A673 (cell line): Measurements from ENCODE around the gene C5. TPM values are rescaled to one million over a fixed set of nuclear protein-coding genes. Genes with fewer than 3 reads are reported as not detected.
"Not testable (repeated sequence)": the region's sequence is repeated elsewhere in the genome, so short reads cannot be mapped to it uniquely, and the experiment has no call there.

ENCODE experiments used
- BruUV-seq: library from RNA; stranded (reverse); fragments of 400-500 nt; replicated peaks from 2 replicates; lab custom pipeline; 2021; lab: Mats Ljungman, UMichigan
- CTCF ChIA-PET: fragments of 300-600 bp; sonication (Branson Sonifier 250); formaldehyde crosslinking; loops from one replicate; lab custom pipeline; 2022; ENCODE audit warnings: antibody characterized with exemption; lab: Charles Lee
- POLR2A ChIA-PET: fragments of 300-600 bp; sonication (Branson Sonifier 250); formaldehyde crosslinking; loops from one replicate; lab custom pipeline; 2022; ENCODE audit warnings: antibody characterized with exemption; ENCODE audit not compliant: low non-redundant PET; lab: Charles Lee
- DNase-seq: peaks from one replicate; pipeline ENCODE4 v3.0.0-alpha.2; 2015; ENCODE audit warnings: low spot score
- H3K27ac ChIP-seq: fragments of 200-600 bp; sonication (generic); 2 replicates; pipeline ENCODE4 v1.5.1; 2016; ENCODE audit warnings: mixed run types, low read depth, mild to moderate bottlenecking, mixed read lengths, antibody characterized with exemption, low read length; ENCODE audit not compliant: poor library complexity, severe bottlenecking
- H3K27me3 ChIP-seq: fragments of 200-600 bp; sonication (generic); replicated peaks from 2 replicates; pipeline ENCODE4 v1.6.1; 2017; ENCODE audit warnings: mixed run types, low read depth, mild to moderate bottlenecking, mixed read lengths, antibody characterized with exemption, low read length; ENCODE audit not compliant: insufficient read depth, poor library complexity
- H3K36me3 ChIP-seq: fragments of 200-600 bp; sonication (generic); 2 replicates; pipeline ENCODE4 v1.6.1; 2016; ENCODE audit warnings: mixed run types, mild to moderate bottlenecking, mixed read lengths, antibody characterized with exemption, low read length; ENCODE audit not compliant: insufficient read depth, poor library complexity, severe bottlenecking
- H3K4me1 ChIP-seq: fragments of 200-600 bp; sonication (generic); 2 replicates; pipeline ENCODE4 v1.6.1; 2017; ENCODE audit warnings: mixed run types, mild to moderate bottlenecking, mixed read lengths, antibody characterized with exemption, low read length; ENCODE audit not compliant: insufficient read depth, poor library complexity, severe bottlenecking
- H3K4me3 ChIP-seq: fragments of 200-600 bp; sonication (generic); 2 replicates; pipeline ENCODE4 v1.5.1; 2016; ENCODE audit warnings: low read depth, mixed run types, mild to moderate bottlenecking, mixed read lengths, low read length; ENCODE audit not compliant: poor library complexity, severe bottlenecking
- H3K9me3 ChIP-seq: fragments of 200-600 bp; sonication (generic); 2 replicates; pipeline ENCODE4 v1.6.1; 2016; ENCODE audit warnings: mixed run types, low read depth, mild to moderate bottlenecking, mixed read lengths, antibody characterized with exemption, low read length; ENCODE audit not compliant: poor library complexity, severe bottlenecking
- CTCF ChIP-seq: fragments of 300-800, 200-600 bp; sonication (generic); conservative IDR thresholded peaks from 2 replicates; pipeline ENCODE4 v1.5.1; 2017; ENCODE audit warnings: low read depth, mild to moderate bottlenecking, antibody characterized with exemption, low read length, moderate library complexity, mixed read lengths
- EZH2 ChIP-seq: fragments of 200-600 bp; sonication (generic); IDR thresholded peaks from 2 replicates; pipeline ENCODE4 v1.6.1; 2017; ENCODE audit warnings: borderline replicate concordance, low read depth, mild to moderate bottlenecking, mixed read lengths, antibody characterized with exemption, low read length; ENCODE audit not compliant: poor library complexity, severe bottlenecking
- intact Hi-C: fragments of 100-400 bp; cut with micrococcal nuclease; formaldehyde crosslinking; loops from one replicate; pipeline ENCODE4 v1.10.0; 2022; ENCODE audit not compliant: unreplicated experiment
- total RNA-seq: library from RNA; stranded (reverse); gene quantifications from 2 replicates; pipeline ENCODE4 v1.2.3, GENCODE V29; 2021

C5 gene
- total RNA-seq, 1 experiment from 2014 or later = 4.4 TPM

GRCh38 chr9:121029469-121029868 is 20.6 kb downstream of the C5 start:
- DNase-seq = no peak
- intact Hi-C loops = no loop called here
- no peaks in the 10 kb centered on the region for H3K4me1 ChIP-seq
- no peak overlapping the region for H3K4me3 ChIP-seq
- H3K9me3 ChIP-seq = no peaks in the 10 kb centered on the region
- TF ChIP-seq CTCF (no peak), EZH2 (no peak)
- H3K27me3 ChIP-seq = no peaks in the 10 kb centered on the region
- H3K36me3 ChIP-seq = no peaks in the 10 kb centered on the region
- ChIA-PET CTCF (no interaction called here), POLR2A (no interaction called here)
- BruUV-seq = no TSS peak
- H3K27ac ChIP-seq = no peak overlapping the region

DNA sequence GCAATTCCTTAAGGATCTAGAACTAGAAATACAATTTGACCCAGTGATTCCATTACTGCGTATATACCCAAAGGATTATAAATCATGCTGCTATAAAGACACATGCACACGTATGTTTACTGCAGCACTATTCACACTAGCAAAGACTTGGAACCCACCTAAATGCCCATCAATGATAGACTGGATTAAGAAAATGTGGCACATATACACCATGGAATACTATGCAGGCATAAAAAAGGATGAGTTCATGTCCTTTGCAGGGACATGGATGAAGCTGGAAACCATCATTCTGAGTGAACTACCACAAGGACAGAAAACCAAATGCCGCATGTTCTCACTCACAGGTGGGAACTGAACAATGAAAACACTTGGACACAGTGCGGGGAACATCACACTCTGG is 21.8 kb downstream of the C5 start:
- BruUV-seq, H3K36me3 ChIP-seq, DNase-seq, H3K27me3 ChIP-seq, POLR2A ChIA-PET, H3K9me3 ChIP-seq, H3K4me3 ChIP-seq, CTCF ChIA-PET, H3K27ac ChIP-seq, H3K4me1 ChIP-seq, intact Hi-C loops: not testable (repeated sequence)

DNA sequence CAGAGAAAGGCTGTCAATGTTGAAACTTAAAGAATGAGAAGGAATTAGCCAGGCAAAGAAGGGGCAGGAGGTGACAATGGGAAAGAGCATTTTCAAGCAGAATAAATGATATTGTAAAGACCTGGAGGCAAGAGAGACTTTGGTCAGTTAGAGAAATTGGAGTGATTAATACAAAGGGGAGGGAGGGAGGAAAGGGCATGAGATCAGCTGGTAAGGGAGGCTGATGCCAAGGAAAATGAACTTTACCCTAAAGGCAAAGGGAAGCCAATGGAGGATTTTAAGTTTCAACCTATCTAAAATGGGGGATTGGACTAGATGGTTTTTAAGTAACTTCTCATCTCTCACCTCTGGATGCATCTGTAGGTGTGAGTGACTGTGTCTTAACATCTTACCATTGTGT is 23.3 kb downstream of the C5 start:
- Histone ChIP-seq H3K27ac (no peak overlapping the region), H3K27me3 (no peaks in the 10 kb centered on the region), H3K4me1 (no peaks in the 10 kb centered on the region), H3K36me3 (no peaks in the 10 kb centered on the region), H3K9me3 (no peaks in the 10 kb centered on the region), H3K4me3 (no peak overlapping the region)
- no TSS peak for BruUV-seq
- DNase-seq = no peak
- CTCF ChIA-PET = no interaction called here
- intact Hi-C loops = no loop called here
- no peak for TF ChIP-seq CTCF
- TF ChIP-seq EZH2 = no peak
- POLR2A ChIA-PET = no interaction called here

DNA sequence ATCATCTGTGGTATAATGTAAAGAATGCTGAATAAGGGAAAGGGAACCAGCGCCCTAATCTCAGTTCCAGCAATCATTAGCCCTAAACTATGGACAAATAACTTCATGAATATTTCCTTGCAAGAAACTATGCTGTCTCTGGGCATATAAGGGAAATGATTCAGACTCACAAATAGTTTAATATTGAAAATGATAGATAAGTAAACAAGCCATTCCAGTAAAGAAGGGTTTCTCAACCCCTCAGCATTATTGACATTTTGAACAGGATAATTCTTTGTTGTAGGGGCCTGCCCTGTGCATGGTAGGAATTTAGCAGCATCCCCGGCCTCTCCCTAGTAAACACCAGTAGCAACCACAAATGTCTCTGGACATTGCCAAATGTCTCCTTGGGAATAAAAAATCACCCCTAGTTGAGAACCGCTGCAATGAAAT is 23.8 kb downstream of the C5 start:
- ChIA-PET CTCF (no interaction called here), POLR2A (no interaction called here)
- intact Hi-C loops = no loop called here
- Histone ChIP-seq H3K27ac (no peak overlapping the region), H3K4me1 (no peaks in the 10 kb centered on the region), H3K27me3 (no peaks in the 10 kb centered on the region), H3K4me3 (no peak overlapping the region), H3K36me3 (no peaks in the 10 kb centered on the region), H3K9me3 (no peaks in the 10 kb centered on the region)
- no peak for DNase-seq
- no peak for TF ChIP-seq EZH2
- TF ChIP-seq CTCF = no peak
- no TSS peak for BruUV-seq
